COR-L47 (cell line): ENCODE data around the gene PUS3.
"Not testable (repeated sequence)": the region's sequence is repeated elsewhere in the genome, so short reads cannot be mapped to it uniquely, and the experiment has no call there.

Experiments used
- DNase-seq: peaks from one replicate; lab custom pipeline; 2025; lab: John Stamatoyannopoulos, UW

PUS3 gene

GRCh38 chr11:125921042-125921441 is 18.0 kb upstream of the PUS3 start:
- DNase-seq: no peak

- no peak for DNase-seq
These were observed 15.3 kb upstream of the PUS3 start for GRCh38 chr11:125918140-125918840.

GRCh38 chr11:125916683-125917347 is 13.8 kb upstream of the PUS3 start:
- no peak for DNase-seq

GRCh38 chr11:125914601-125915000 is 11.6 kb upstream of the PUS3 start:
- not testable (repeated sequence) for DNase-seq

- DNase-seq: no peak
These were observed 7.3 kb upstream of the PUS3 start for GRCh38 chr11:125910226-125910849.

- DNase-seq: no peak
These were observed 1.7 kb upstream of the PUS3 start for GRCh38 chr11:125904678-125905077.

- DNase-seq: peak; percentile 25
These were observed 979 bp upstream of the PUS3 start, which contains the start of gene DDX25 for GRCh38 chr11:125903711-125904659. Gene DDX25 (plus strand): TSS chr11:125904508. CDS start chr11:125904518, 10 bp downstream.

- DNase-seq: no peak
These were observed 604 bp downstream of the PUS3 start for GRCh38 chr11:125902277-125902926.

GRCh38 chr11:125901872-125902271 is 1.1 kb downstream of the PUS3 start:
- DNase-seq: no peak

- no peak for DNase-seq
These were observed 10.0 kb downstream of the PUS3 start for GRCh38 chr11:125892994-125893393.

- no peak for DNase-seq
These were observed 10.9 kb downstream of the PUS3 start for GRCh38 chr11:125892071-125892470.

GRCh38 chr11:125890447-125891100 is 12.4 kb downstream of the PUS3 start:
- DNase-seq: no peak

- DNase-seq: peak; percentile 88
These were observed 15.4 kb downstream of the PUS3 start, which contains the start of gene HYLS1 for GRCh38 chr11:125887373-125888324. Gene HYLS1 (plus strand): TSS chr11:125887668. CDS start chr11:125899369, 11,701 bp downstream.

- no peak for DNase-seq
These were observed 16.0 kb downstream of the PUS3 start for GRCh38 chr11:125886997-125887372.

GRCh38 chr11:125883375-125883774 is 19.6 kb downstream of the PUS3 start:
- no peak for DNase-seq

GRCh38 chr11:125881291-125881690 is 21.7 kb downstream of the PUS3 start:
- no peak for DNase-seq

GRCh38 chr11:125874556-125875124 is 28.4 kb downstream of the PUS3 start:
- peak; percentile 68 for DNase-seq

GRCh38 chr11:125873881-125874555 is 29.0 kb downstream of the PUS3 start:
- no peak for DNase-seq

- no peak for DNase-seq
These were observed 30.9 kb downstream of the PUS3 start for GRCh38 chr11:125872138-125872491.
